Endodermal cell (in vitro differentiated cells): ENCODE measurements around the gene TRAF3IP1. TPM values are rescaled to one million over a fixed set of nuclear protein-coding genes. Genes with fewer than 3 reads are reported as not detected.
A peak's percentile ranks its signal among the peaks of the same experiment; 100 is the strongest.
"Not testable (repeated sequence)": the region's sequence is repeated elsewhere in the genome, so short reads cannot be mapped to it uniquely, and the experiment has no call there.

Source experiments
- DNase-seq: peaks from one replicate; pipeline ENCODE4 v3.0.0-alpha.2; 2017
- H3K27ac ChIP-seq: 2 replicates; pipeline ENCODE4 v1.5.1; 2013; ENCODE audit warnings: mild to moderate bottlenecking, low read depth, low read length, moderate library complexity
- H3K27me3 ChIP-seq: 2 replicates; pipeline ENCODE4 v1.6.1; 2013; ENCODE audit warnings: mild to moderate bottlenecking, low read length, moderate library complexity; ENCODE audit not compliant: insufficient read depth, control insufficient read depth, poor library complexity, severe bottlenecking
- H3K36me3 ChIP-seq: 2 replicates; pipeline ENCODE4 v1.7.0; 2013; ENCODE audit warnings: mild to moderate bottlenecking, low read length, moderate library complexity; ENCODE audit not compliant: control insufficient read depth, insufficient read depth
- H3K4me1 ChIP-seq: one replicate; pipeline ENCODE4 v1.7.0; 2013; ENCODE audit warnings: low read length; ENCODE audit not compliant: control insufficient read depth, insufficient read depth
- H3K4me3 ChIP-seq: 2 replicates; pipeline ENCODE4 v1.5.1; 2013; ENCODE audit warnings: mild to moderate bottlenecking, low read length, moderate library complexity
- H3K9ac ChIP-seq: 2 replicates; pipeline ENCODE4 v1.6.1; 2013; ENCODE audit warnings: mild to moderate bottlenecking, low read length, moderate library complexity; ENCODE audit not compliant: poor library complexity, severe bottlenecking; ENCODE audit errors: extremely low read depth
- H3K9me3 ChIP-seq: 2 replicates; pipeline ENCODE4 v1.6.1; 2013; ENCODE audit warnings: mild to moderate bottlenecking, low read length, moderate library complexity; ENCODE audit not compliant: control insufficient read depth
- H3K27ac Mint-ChIP-seq: 2 replicates; pipeline ENCODE4 v1.8.0; 2020; ENCODE audit warnings: mixed read lengths
- H3K27me3 Mint-ChIP-seq: 2 replicates; pipeline ENCODE4 v1.8.0; 2021; ENCODE audit warnings: mild to moderate bottlenecking, mixed read lengths; ENCODE audit not compliant: insufficient read depth
- H3K36me3 Mint-ChIP-seq: 2 replicates; pipeline ENCODE4 v1.8.0; 2020; ENCODE audit warnings: low read depth, mixed read lengths
- H3K4me1 Mint-ChIP-seq: 2 replicates; pipeline ENCODE4 v1.8.0; 2020; ENCODE audit warnings: mixed read lengths
- H3K4me3 Mint-ChIP-seq: 2 replicates; pipeline ENCODE4 v1.8.0; 2020; ENCODE audit warnings: mild to moderate bottlenecking, moderate library complexity, mixed read lengths
- H3K9me3 Mint-ChIP-seq: 2 replicates; pipeline ENCODE4 v1.8.0; 2020; ENCODE audit warnings: mild to moderate bottlenecking, mixed read lengths
- WGBS, 2 experiments: methylation state at CpG; one replicate each; pipeline versions ENCODE4 v1.1.5 to v1.1.7; 2013; ENCODE audit warnings: missing lambda C conversion rate in 2 of 2, mixed read lengths in 1 of 2; ENCODE audit not compliant: insufficient coverage in 1 of 2, insufficient read length in 1 of 2; 5-methylcytosine and 5-hydroxymethylcytosine counted together
- total RNA-seq, 2 donors: library from RNA; stranded (reverse); fragmentation: NEBNext Ultra II Directional in 1 of 2; extraction: Animal tissue kit (Norgen Biotek cat#: 25700) in 1 of 2; gene quantifications; 2 replicates in 1 of 2; 3 replicates in 1 of 2; pipeline ENCODE4 v1.2.1, GENCODE V29; 2021
- TF ChIP-seq, protein P1 (sequence below): fragments of 200-600 bp; sonication (generic); conservative IDR thresholded peaks from 2 replicates; pipeline ENCODE4 v1.5.0; 2021; ENCODE audit warnings: antibody characterized with exemption, mild to moderate bottlenecking

The TRAF3IP1 gene
- total RNA-seq, 2 donors from 2014 or later = 21.9 to 28.3 TPM

GRCh38 chr2:238369591-238370040, 49.3 kb downstream of the TRAF3IP1 start:
- Histone ChIP-seq H3K4me1 (no peaks in the 10 kb centered on the region), H3K27me3 (no peaks in the 10 kb centered on the region), H3K9me3 (no peaks in the 10 kb centered on the region), H3K36me3 (no peaks in the 10 kb centered on the region), H3K9ac (no peak overlapping the region), H3K27ac (peak overlapping the region; percentile 7), H3K4me3 (no peak overlapping the region)
- Mint-ChIP-seq H3K4me3 (no peak overlapping the region), H3K36me3 (peaks cover 13% of the 10 kb centered on the region), H3K27ac (peak overlapping the region; percentile 9), H3K9me3 (peaks cover 7% of the 10 kb centered on the region), H3K27me3 (no peaks in the 10 kb centered on the region), H3K4me1 (peaks cover 5% of the 10 kb centered on the region)
- 93 to 100% methylated on average over 6 to 10 of the region's 10 CpGs for WGBS, 2 experiments
- DNase-seq = no peak
- TF ChIP-seq, protein P1, sequence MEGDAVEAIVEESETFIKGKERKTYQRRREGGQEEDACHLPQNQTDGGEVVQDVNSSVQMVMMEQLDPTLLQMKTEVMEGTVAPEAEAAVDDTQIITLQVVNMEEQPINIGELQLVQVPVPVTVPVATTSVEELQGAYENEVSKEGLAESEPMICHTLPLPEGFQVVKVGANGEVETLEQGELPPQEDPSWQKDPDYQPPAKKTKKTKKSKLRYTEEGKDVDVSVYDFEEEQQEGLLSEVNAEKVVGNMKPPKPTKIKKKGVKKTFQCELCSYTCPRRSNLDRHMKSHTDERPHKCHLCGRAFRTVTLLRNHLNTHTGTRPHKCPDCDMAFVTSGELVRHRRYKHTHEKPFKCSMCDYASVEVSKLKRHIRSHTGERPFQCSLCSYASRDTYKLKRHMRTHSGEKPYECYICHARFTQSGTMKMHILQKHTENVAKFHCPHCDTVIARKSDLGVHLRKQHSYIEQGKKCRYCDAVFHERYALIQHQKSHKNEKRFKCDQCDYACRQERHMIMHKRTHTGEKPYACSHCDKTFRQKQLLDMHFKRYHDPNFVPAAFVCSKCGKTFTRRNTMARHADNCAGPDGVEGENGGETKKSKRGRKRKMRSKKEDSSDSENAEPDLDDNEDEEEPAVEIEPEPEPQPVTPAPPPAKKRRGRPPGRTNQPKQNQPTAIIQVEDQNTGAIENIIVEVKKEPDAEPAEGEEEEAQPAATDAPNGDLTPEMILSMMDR = no peak

DNA sequence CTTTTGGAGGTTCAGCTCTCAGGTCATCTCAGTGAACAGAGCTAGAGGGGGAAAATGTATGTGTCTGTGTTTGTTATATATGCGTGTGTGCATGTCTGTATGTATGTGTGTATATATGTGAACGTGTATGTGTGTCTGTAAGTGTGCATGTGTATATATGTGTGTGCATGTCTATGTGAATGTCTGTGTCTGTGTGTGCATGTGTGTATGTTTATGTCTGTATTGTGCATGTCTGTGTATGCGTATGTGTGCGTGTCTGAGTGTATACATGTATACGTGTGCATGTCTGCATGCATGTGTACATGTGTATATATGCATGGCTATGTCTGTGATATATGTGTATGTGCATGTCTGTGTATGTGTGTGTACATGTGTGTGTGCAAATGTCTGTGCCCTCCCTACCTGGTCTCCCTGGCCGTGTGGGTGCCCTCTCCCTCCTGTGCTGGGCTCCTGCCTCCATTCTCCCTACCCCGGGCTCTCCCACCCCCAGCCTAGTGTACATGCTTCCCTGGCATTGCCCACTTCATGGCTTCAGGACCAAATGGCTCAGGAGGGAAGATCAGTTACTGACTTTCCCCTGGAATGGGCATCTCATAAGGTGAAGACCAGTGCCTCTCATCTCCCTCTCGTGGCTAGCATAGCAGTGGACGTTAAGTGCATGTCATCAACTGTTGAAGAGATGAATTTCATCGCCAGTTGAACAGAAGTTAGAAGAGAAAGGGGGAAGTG, 49.9 kb downstream of the TRAF3IP1 start:
- no peaks in the 10 kb centered on the region for H3K9me3 ChIP-seq
- H3K27ac Mint-ChIP-seq = peak overlapping the region; percentile 9
- H3K27ac ChIP-seq = no peak overlapping the region
- H3K4me1 Mint-ChIP-seq = peaks cover 5% of the 10 kb centered on the region
- no peak overlapping the region for H3K4me3 ChIP-seq
- no peak for DNase-seq
- 93 to 98% methylated on average over 5 to 10 of the region's 10 CpGs for WGBS, 2 experiments
- no peaks in the 10 kb centered on the region for H3K27me3 Mint-ChIP-seq
- peaks cover 13% of the 10 kb centered on the region for H3K36me3 Mint-ChIP-seq
- TF ChIP-seq, protein P1 = no peak
- no peak overlapping the region for H3K9ac ChIP-seq
- H3K27me3 ChIP-seq = no peaks in the 10 kb centered on the region
- peaks cover 7% of the 10 kb centered on the region for H3K9me3 Mint-ChIP-seq
- no peaks in the 10 kb centered on the region for H3K4me1 ChIP-seq
- H3K4me3 Mint-ChIP-seq = no peak overlapping the region
- H3K36me3 ChIP-seq = no peaks in the 10 kb centered on the region

DNA sequence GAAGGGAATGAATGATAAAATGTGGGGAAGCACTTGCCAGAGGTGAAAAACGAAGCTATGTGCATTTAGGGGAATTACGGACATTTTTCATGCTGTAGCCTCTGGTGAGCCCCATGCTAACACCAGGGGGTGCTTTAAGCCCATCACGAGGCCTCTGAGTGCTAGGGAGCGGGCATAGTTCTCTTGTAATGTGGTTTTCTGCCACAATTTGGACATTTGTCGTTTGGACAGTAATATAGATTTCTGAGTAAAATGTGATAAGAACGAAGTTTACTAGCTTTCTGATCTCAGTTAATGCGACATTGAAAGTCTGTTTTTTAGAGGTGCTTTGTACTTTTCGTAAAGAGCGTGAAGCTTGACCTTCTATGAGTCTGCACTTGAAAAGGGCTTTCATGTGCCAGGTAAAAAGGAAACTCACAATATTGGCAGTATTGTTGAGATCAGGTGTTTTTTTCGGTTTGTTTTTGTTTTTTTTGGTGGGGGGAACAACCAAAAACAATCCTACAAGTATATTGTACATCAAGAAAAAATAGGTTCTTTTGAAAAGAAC, 50.6 kb downstream of the TRAF3IP1 start:
- peaks cover 5% of the 10 kb centered on the region for H3K4me1 Mint-ChIP-seq
- no peaks in the 10 kb centered on the region for H3K36me3 ChIP-seq
- H3K9ac ChIP-seq = no peak overlapping the region
- no peak overlapping the region for H3K27ac Mint-ChIP-seq
- no peaks in the 10 kb centered on the region for H3K9me3 ChIP-seq
- H3K4me3 ChIP-seq = no peak overlapping the region
- H3K27me3 Mint-ChIP-seq = no peaks in the 10 kb centered on the region
- no peaks in the 10 kb centered on the region for H3K4me1 ChIP-seq
- no peak overlapping the region for H3K4me3 Mint-ChIP-seq
- H3K9me3 Mint-ChIP-seq = peaks cover 7% of the 10 kb centered on the region
- H3K27ac ChIP-seq = no peak overlapping the region
- peaks cover 13% of the 10 kb centered on the region for H3K36me3 Mint-ChIP-seq
- peak; percentile 77 for DNase-seq
- H3K27me3 ChIP-seq = no peaks in the 10 kb centered on the region
- WGBS, 2 experiments = 73 to 76% methylated on average over 8 to 10 of the region's 10 CpGs
- TF ChIP-seq, protein P1 = peak; percentile 77

- not testable (repeated sequence) for H3K27me3 ChIP-seq, H3K27me3 Mint-ChIP-seq, H3K36me3 ChIP-seq, H3K9ac ChIP-seq, H3K4me3 Mint-ChIP-seq, H3K9me3 ChIP-seq, H3K27ac Mint-ChIP-seq, H3K4me1 Mint-ChIP-seq, DNase-seq, H3K4me3 ChIP-seq, H3K4me1 ChIP-seq, H3K27ac ChIP-seq, H3K9me3 Mint-ChIP-seq
- peaks cover 11% of the 10 kb centered on the region for H3K36me3 Mint-ChIP-seq
- WGBS, 2 experiments = 71 to 100% methylated on average over 1 to 3 of the region's 3 CpGs
These were observed 52.0 kb downstream of the TRAF3IP1 start for GRCh38 chr2:238372277-238372676.
